Nephron progenitor cell (in vitro differentiated cells): Measurements from ENCODE around the gene FARP2.
A peak's percentile ranks its signal among the peaks of the same experiment; 100 is the strongest.
"Not testable (repeated sequence)": the region's sequence is repeated elsewhere in the genome, so short reads cannot be mapped to it uniquely, and the experiment has no call there.

Experiments used
- DNase-seq: peaks from one replicate; pipeline ENCODE4 v3.0.0; 2021
- H3K27ac Mint-ChIP-seq: 2 replicates; pipeline ENCODE4 v1.8.0; 2021; ENCODE audit warnings: mild to moderate bottlenecking, moderate library complexity, mixed read lengths
- H3K27me3 Mint-ChIP-seq: 2 replicates; pipeline ENCODE4 v1.8.0; 2021; ENCODE audit warnings: mild to moderate bottlenecking, low read depth, mixed read lengths; ENCODE audit not compliant: poor library complexity
- H3K36me3 Mint-ChIP-seq: 2 replicates; pipeline ENCODE4 v1.8.0; 2021; ENCODE audit warnings: low read depth, mixed read lengths
- H3K4me1 Mint-ChIP-seq: 2 replicates; pipeline ENCODE4 v1.8.0; 2021; ENCODE audit warnings: mixed read lengths
- H3K4me3 Mint-ChIP-seq: 2 replicates; pipeline ENCODE4 v1.8.0; 2021; ENCODE audit warnings: mild to moderate bottlenecking, moderate library complexity, mixed read lengths
- H3K9me3 Mint-ChIP-seq: 2 replicates; pipeline ENCODE4 v1.8.0; 2021; ENCODE audit warnings: mild to moderate bottlenecking, moderate library complexity, mixed read lengths
- CTCF ChIP-seq: fragments of 200-600 bp; sonication (generic); IDR thresholded peaks from 2 replicates; pipeline ENCODE4 v1.5.0; 2021; ENCODE audit warnings: antibody characterized with exemption

FARP2 gene

DNA sequence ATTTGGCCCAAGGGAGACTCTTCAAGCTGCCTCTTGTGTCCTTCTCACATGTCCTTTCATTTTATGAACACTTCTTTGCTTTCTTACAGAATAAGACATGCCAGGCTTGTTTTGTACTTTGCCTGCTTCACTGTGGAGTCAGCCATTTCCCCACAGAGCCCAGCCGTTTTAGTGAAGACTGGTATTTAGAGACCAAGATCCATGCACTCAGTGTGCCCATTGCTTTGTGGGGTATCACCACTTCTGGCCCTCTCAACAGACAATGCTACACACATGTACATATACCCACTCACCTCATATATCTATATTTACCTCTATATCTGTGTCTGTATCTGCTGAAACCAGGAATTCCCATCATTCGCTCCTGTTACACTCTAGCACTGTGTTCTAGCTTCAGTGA is 74.1 kb downstream of the FARP2 start:
- Mint-ChIP-seq H3K9me3 (peaks cover 9% of the 10 kb centered on the region), H3K4me1 (no peaks in the 10 kb centered on the region), H3K27me3 (no peaks in the 10 kb centered on the region), H3K4me3 (no peak overlapping the region), H3K36me3 (peaks cover 71% of the 10 kb centered on the region), H3K27ac (no peak overlapping the region)
- DNase-seq, result no peak
- TF ChIP-seq CTCF, result no peak

DNA sequence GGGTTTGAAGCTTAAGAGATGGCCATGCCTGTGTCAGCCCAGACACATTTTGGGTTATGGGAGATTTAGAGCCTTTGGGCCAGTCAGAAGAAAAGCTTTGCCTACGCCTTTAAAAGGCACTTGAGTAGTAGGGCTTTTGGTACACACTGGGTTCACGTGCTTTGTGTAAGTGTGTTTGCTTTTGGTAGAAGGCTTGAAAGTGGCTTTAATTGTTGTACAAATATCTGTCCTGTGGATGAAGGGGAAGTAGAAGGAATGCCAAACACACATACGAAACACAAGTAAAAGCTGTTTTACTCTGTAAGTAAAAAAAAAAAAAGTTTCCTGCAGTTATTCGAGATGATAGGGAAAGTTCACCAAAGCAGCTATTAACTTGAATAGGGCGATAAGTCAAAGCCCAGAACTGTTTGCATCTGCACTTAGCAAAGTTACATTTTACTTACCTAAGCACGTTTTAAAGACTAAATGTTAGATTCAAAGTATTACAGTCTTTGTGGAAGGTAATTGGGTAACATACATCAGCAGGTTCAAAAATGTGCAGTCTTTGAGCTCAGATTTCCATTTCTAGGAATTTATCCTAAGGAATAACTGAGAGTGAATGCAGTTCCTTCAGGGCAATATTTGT is 76.9 kb downstream of the FARP2 start:
- Mint-ChIP-seq H3K4me1 (no peaks in the 10 kb centered on the region), H3K27ac (no peak overlapping the region), H3K27me3 (no peaks in the 10 kb centered on the region), H3K4me3 (no peak overlapping the region), H3K9me3 (peaks cover 8% of the 10 kb centered on the region), H3K36me3 (peaks cover 73% of the 10 kb centered on the region)
- no peak for TF ChIP-seq CTCF
- DNase-seq, result no peak

GRCh38 chr2:241437179-241437578 is 81.1 kb downstream of the FARP2 start:
- Mint-ChIP-seq H3K27ac (no peak overlapping the region), H3K4me1 (no peaks in the 10 kb centered on the region), H3K27me3 (no peaks in the 10 kb centered on the region), H3K4me3 (no peak overlapping the region), H3K9me3 (no peaks in the 10 kb centered on the region), H3K36me3 (peaks cover 48% of the 10 kb centered on the region)
- no peak for DNase-seq
- no peak for TF ChIP-seq CTCF

GRCh38 chr2:241441492-241441891 is 85.4 kb downstream of the FARP2 start:
- TF ChIP-seq CTCF, result no peak
- no peaks in the 10 kb centered on the region for H3K27me3 Mint-ChIP-seq
- no peaks in the 10 kb centered on the region for H3K9me3 Mint-ChIP-seq
- no peak overlapping the region for H3K4me3 Mint-ChIP-seq
- no peak for DNase-seq
- H3K27ac Mint-ChIP-seq, result peak overlapping the region; percentile 54
- H3K36me3 Mint-ChIP-seq, result peaks cover 21% of the 10 kb centered on the region
- no peaks in the 10 kb centered on the region for H3K4me1 Mint-ChIP-seq

- DNase-seq, result no peak
- H3K27me3 Mint-ChIP-seq, result no peaks in the 10 kb centered on the region
- H3K4me1 Mint-ChIP-seq, result peaks cover 5% of the 10 kb centered on the region
- peak overlapping the region; percentile 16 for H3K27ac Mint-ChIP-seq
- no peaks in the 10 kb centered on the region for H3K9me3 Mint-ChIP-seq
- no peak for TF ChIP-seq CTCF
- no peak overlapping the region for H3K4me3 Mint-ChIP-seq
- peaks cover 9% of the 10 kb centered on the region for H3K36me3 Mint-ChIP-seq
Measured at GRCh38 chr2:241443486-241444223, 87.6 kb downstream of the FARP2 start.

DNA sequence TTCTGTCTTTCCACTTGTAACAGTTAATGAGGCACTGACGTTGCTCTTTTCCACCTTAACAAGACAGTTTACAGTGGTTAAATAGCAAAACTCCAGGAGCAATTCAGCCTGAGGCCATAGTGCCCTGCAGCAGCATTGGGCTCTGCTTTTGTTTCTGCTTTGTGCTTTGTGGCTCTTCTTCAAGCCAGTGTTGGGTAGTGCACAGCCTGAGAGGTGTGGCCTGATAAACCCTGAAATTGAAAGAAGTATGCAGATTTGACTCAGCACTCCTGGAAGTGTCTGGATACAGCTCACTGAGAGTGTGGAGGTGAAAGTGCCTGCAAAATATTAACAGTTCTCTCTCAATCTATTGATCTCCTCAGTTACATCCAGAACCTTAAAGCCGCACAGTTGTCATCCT is 89.3 kb downstream of the FARP2 start:
- no peak overlapping the region for H3K27ac Mint-ChIP-seq
- no peak for TF ChIP-seq CTCF
- H3K4me1 Mint-ChIP-seq, result peaks cover 5% of the 10 kb centered on the region
- peaks cover 20% of the 10 kb centered on the region for H3K36me3 Mint-ChIP-seq
- H3K9me3 Mint-ChIP-seq, result no peaks in the 10 kb centered on the region
- no peaks in the 10 kb centered on the region for H3K27me3 Mint-ChIP-seq
- no peak overlapping the region for H3K4me3 Mint-ChIP-seq
- no peak for DNase-seq

DNA sequence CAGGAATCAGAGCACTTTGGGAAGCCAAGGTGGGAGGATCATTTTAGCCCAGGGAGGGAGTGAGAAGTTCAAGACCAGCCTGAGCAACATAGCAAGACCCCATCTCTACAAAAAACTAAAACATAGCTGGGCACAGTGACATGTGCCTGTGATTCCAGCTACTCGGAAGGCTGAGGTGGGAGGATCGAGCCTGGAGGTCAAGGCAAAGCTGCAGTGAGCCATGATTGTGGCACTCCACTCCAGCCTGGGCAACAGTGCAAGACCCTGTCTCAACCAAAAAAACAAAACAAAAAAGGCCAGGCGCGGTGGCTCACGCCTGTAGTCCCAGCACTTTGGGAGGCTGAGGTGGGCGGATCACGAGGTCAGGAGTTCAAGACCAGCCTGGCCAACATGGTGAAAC is 94.0 kb downstream of the FARP2 start:
- not testable (repeated sequence) for H3K4me3 Mint-ChIP-seq, H3K9me3 Mint-ChIP-seq, H3K27me3 Mint-ChIP-seq, H3K27ac Mint-ChIP-seq, DNase-seq, H3K4me1 Mint-ChIP-seq
- peaks cover 16% of the 10 kb centered on the region for H3K36me3 Mint-ChIP-seq
